HS-5 (cell line): ENCODE results near the gene CEP78.

Experiments used
- DNase-seq: peaks from one replicate; pipeline ENCODE4 v3.0.0-alpha.2; 2012; ENCODE audit warnings: low read depth

CEP78 gene

DNA sequence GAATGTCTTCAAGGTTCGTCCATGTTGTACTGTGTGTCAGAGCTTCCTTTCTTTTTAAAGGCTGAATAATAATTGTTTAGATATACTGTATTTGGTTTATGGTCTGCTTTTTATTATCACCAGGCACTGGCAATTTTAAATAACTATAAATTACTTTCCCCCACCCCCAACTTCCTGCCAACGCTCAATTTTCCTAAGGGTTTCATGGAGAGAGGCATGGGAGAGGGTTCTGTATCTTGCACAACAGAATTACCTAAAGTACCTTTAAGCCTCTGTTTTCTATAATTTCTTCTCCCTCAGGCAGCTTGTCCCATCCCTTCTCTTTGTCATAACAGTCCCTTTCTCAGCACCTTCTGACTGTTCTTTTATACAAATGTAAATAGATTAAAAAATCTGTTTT is 71.5 kb downstream of the CEP78 start:
- DNase-seq, result no peak

DNA sequence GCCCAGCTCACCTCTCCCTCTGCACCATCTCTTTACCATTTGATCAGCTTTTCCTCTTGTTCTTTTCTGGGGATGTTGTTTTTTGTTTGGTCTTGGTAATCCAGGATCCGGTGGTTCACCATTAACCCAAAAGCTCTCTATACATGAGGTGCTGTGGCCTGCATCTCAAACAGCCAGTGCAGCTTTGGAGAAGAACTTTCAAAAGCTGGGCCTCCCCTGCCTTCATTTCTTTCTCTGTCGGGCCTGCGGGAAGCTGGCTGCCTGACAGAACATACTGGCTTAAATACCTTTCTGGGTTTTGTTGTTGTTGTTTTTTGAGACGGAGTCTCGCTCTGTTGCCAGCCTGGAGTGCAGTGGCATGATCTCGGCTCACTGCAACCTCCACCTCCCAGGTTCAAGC is 73.2 kb downstream of the CEP78 start:
- no peak for DNase-seq

DNA sequence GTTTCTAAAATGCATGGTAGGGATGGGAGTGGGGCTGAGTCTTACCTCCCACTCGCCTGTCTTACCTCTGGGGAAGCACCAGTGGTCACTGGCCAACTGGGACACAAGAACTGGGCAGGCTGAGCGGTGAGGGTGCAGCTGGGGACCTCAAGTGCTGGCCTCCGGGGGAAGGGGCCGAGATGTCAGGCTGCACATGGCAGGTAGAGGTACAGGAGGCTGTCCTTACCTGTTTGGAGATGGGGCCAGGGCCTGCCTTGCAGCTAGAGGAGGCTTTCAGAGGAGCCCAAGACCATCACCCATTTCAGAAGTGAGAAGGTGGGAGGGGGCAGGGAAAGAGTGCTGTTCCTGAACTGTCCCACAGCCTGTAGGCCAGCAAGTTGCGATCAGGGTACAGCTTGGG is 75.2 kb downstream of the CEP78 start:
- no peak for DNase-seq

DNA sequence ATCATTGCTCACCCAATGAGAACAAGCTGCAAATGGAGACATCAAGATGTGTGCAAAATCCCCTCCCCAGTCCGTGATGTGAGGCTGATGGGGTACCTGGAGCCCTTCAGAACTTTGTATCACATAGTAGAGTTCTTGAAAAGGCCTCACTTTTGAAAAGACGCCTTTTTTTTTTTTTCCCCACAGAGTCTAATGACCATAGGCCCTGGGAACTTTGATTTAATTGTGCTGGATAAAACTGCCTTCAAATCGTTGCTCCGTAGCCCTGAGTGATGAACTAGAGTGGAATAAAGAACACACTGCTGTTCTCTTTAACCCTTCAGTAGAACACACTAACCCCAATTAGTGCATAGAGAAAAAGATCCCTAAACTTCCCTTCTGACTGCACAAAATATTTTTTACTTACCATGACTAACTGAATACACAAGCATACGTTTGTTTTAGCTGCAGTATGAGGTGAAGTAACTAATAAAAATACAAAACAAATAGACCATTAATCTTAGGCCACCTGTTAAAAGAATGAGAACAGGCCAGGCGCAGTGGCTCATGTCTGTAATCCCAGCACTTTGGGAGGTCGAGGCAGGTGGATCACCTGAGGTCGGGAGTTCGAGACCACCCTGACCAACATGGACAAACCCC is 76.1 kb downstream of the CEP78 start:
- no peak for DNase-seq

DNA sequence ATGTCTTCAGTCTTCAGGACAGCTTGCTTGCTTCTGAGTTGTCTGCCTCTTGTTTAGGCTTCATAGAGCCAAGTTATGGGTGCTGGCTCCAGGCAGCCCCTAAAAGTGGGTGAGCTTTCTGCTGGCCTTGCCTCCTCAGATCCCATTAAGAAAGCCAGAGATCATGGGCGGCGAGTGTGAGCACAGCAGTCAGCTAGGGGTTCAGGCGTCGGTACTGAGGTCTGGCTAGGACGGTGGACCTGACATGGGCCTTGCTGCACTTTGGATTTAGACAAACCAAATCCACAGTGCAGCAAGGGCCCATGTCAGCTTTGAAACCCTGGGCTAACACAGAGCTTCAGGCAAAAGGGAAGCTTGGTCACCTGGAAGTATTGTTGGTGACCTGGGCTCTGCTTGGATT is 78.7 kb downstream of the CEP78 start:
- no peak for DNase-seq

DNA sequence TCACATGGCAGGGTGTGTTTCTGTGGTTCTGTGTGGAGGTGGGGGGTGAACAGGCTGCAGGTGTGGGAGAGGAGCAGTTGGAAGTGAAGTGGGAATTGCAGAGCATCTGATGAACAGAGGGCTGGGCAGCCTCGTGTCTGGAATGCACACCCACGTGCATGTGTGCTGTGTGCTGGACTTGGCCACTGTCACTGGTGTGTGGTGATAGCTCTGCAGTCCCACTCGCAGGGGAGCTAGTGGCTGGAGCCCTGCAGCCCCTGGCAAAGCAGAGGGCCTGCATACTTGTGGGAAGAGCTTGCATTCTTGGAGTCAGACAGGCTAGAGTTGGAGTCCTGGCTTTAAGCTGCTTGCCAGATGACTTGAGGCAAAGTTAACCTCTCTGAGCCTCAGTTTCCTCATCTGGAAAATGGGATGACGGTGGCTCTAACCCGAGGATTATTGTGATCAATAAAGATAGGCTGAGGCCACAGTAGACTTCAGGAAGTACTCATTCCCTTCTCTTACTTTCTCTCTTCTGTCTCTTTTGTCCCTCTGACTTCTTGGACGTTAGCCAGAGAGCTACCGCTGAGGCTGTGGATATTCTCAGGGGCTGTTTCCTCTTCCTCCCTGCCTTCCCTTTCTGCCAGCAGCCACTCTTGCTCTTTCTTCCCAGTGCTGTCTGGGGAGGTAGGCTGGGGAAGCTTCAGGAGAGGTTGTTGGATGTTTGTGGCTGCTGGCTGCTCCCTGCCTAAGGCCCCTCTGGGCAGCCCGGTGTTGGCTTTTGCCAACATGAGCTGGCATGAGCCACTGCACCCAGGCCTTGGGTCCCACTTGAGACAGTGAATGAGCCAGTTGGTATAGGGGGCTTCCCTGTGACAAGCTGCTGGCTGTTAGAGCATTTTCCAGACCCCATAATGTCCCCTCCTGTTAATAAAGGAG is 79.3 kb downstream of the CEP78 start:
- DNase-seq, result no peak

DNA sequence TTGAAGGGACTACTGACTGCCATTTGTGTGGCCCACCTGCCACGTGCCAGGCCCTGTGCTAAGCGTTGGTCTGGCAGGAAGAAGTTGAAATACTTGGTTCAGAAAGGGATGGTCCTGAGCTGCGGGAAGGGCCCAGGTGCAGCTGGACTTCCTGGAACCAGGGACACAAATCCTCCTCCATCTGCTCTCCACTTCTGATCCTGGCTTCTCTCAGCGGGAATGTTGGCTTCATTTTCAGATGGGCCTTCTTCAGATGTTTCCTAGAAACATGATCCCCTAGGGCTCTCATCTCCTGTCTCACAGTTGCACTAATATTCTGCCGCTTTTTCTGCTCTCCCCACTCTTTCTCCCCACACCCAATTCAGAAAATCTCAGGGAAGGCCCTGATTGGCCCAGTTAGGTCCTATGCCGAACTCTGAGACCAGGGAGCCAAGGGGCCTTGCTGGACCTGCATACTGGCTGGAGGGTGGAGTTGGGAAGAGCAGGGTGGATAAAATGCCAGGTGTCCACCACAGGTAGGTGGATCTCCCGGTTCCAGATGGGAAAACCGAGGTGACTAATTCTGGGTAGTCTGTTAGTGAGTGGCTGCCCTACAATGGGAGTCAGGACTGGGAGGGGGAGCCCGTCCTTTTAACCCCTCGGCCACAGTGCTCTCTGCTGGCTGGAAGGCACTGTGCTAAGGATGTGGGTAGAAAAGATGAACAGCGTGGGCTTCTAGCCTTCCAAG is 80.5 kb downstream of the CEP78 start:
- DNase-seq, result no peak

DNA sequence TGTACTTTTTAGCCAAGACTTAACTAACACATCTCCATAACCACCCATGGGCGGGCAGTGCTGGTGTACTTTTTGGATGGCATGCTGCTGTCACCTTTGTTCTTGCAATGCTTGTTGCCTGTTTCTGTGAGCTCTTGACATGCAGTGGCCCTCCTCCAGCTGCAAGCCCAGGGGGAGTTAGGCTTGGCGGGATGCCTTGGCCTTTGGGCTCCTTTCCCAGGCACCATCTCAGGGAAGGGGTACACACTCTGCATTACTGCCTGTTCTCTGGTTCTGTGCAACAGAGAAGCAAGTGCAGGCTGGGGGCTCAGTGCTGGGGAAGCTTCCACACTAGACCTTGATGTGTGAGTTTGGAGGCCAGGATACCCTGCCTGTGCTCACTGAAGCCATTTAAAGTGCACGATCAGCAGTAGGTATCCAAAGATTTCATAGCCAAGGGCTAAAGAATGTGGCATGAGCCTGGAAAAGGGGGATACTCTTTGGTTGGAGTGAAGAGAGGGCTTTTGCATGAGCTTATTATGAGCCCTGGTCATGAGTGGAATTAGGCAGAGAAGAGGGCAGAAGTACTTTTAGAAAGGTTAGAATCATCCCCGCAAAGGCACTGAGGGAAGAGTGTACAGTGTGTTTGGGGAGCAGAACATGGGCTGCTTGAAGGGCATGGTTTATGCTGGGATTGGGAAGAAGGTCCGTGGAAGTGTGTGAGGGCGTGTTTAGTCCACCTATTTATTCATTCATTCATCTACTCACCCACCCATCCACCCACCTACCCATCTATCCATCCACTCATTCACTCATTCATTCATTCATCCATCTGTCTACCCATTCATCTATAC is 83.5 kb downstream of the CEP78 start:
- no peak for DNase-seq

DNA sequence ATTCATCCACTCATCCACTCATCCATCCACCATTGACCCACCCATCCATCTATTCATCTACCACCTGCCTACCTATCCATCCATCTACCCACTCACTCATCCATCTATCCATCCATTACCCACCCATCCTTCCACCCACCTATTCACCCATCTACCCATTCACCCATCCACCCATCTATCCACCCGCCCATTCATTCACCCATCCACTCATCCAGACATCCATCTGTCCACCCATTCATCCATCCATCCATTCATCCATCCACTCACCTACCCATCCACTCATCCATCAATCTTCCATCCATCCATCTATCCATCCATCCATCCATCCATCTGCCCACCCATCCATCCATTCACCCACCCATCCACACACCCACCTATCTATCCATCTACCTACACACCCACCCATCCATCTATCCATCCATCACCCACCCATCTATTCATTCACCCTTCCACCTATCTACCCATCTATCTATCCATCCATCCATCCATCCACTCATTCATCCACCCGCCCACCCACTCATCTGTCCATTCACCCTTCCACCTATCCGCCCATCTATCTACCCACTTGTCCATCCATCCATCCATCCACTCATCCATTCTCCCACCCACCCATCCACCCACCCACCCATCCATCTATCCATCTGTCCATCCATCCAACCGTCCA is 84.3 kb downstream of the CEP78 start:
- no peak for DNase-seq

DNA sequence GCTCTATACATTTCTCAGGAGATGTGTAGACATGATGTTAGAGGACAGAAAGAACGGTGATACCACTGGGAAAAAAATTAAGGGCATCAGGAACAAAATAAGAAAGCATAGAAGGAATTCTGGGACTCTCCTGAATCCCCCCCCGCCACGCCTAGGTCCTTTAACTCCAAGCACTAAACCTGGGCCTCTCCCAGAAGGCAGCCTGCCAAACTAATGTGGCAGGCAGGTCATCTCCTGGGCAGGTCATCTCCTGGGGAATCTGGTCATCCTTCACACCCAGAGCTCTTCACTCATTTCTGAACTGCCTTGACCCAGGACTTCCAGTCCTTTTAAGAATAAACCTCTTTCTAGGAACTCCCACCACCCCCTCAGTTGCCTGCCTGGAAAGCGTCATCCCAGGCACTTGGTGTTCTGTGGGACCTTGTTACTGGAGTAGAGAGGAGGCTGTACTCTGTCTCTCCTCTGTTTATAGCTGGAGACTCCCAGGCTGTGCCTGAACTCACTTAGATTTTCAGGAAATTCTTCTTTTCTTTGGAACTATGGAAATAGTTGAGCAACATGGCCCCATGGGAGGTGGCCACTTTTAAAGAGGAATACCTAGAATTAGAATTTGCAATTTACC is 85.1 kb downstream of the CEP78 start:
- DNase-seq, result no peak

DNA sequence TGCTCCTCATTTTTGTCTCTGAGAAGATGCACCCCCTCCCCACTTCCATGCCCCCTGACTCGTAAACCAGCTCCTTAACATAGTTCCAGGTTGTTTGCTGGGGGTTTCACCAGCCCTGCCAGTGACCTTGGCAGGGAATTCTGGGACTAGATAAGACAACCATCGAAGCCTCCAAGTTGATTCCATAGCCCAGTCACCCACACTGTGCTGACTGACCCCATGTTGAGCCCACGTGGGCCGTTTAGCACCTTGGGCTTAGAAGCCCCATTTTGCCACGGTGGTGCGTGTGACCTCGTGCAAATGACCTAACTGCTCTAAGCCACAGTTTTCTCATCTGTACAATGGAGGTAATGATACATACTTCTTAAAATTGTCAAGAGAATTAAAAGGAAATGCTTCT is 85.6 kb downstream of the CEP78 start:
- DNase-seq, result no peak

DNA sequence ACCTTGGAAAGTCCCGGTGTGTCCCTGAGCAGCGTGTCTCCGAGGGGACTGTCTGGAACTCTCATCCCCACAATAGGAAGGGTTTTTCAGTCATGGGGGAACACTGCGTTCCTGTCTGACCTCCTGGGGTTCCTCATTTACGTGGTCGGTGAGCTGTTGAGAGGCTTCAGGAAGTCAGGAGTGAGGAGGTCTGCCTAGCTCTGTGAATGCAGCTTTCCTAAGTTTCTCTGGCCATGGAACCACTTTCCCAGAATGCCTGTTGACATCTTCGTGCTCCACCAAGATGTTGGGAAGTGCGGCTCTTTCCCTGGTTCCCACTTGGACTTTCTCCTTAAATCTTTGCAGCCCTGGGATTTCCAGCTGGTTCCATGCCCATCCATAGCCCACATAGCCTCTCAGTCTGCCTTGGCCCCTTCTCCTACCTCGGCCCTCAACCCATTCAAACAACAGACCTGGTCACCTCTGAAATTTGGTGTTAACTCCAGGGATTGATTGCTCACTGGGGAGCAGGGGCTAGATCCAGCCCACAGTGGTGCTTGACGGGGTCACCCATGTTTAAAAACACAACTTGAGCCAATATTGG is 88.3 kb downstream of the CEP78 start:
- DNase-seq, result no peak

DNA sequence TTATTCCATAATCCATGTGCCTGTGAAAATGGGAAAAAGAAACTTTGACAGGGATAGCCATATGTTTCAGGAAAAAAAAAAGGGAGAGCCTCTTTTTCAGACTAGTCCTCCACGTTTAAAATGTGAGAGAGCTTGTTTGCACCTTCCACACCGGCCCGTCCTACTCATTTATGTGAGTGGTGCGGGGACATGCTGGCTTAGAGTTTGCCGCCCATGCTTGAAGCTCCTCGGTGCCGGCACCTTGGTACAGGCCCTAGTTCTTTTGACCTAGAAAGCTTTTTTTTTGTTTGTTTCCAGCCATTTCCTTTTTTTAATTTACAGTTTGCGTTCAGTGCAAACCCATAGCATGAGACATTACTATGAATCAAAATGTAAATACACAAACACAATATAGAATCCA is 88.8 kb downstream of the CEP78 start:
- DNase-seq, result no peak

DNA sequence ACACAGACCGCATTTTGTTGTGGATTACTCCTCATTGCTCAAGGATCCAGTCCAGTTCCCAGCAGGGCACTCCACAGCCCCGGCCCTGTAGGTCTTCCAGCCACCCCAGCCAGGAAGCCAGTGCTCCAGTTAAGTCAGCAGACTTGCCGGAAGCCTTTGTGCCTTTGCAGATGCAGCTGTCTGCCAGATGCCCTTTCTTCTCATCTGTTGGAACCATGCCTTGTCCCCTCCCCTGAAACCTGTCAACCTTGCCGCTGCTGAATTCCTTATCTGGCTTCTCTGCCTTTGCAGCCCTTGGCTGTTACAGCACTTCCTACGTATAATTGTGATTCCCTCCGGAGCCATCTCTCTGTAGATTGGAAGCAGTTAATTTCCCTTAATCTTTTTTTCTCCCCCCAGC is 89.5 kb downstream of the CEP78 start:
- DNase-seq, result no peak

DNA sequence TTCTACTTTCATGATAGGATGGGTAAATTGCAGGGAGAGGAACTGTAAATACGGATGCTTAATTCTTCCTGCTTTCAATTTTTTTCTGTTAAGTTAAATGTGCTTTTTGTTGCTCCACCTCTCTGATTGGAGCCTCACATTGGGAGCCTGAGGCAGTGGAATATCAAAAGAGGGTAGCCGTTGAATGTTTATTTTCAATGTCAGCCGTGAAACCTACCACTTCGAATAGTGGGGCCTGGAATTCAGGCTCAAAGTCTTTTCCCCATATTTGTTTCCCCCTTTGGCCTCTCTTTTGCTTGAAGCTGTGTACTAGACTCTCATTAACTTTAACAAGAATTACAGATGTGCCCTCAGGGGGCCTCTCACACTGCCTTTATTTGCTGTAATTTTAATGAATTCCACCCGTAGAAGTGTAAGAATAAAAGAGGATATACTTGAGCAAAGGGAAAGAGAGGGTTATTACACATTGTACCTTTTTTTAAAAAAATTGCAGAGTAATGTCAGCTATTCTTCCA is 90.0 kb downstream of the CEP78 start:
- no peak for DNase-seq

DNA sequence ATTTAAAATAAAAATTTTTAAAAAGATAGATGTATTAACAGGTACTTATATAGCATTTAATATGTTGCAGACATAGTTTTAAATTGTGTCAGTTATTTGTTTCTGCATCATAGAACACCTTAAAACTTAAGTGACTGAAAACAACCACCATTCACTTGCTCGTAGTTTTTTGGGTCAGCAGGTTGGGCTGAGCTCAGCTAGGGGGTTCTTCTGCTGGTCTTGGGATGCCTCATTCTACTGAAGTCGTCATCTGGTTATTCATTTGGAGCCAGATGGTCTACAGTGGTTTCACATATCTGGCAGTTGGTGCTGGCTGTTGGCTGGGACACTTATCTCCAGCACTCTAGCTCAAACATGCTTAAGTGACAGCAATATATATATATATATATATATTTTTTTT is 90.7 kb downstream of the CEP78 start:
- no peak for DNase-seq
